ENCODE data around the gene SPAM1. TPM values are rescaled to one million over a fixed set of nuclear protein-coding genes. Genes with fewer than 3 reads are reported as not detected.

The SPAM1 gene
- total RNA-seq, 1 donor from 2014 or later = not detected

DNA sequence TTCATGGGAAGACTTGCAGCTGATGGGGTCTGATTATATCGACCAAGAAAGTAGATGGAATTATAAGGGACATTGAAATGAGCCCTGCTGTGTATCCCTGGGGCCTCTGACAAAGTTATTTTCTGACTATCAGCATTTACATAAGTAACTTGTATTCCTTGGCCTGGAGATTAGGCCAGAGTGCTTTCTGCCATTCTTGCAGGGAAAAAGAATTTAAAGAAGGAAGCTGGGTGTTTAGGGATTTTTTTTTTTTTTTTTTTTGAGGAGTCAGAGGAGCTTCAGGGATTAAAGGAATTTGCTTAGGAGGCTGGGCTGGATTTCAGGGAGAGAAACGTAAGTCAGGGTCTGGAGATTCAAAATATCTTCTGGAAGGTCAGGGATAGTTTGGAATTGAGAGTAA, 4.6 kb downstream of the SPAM1 start:
- intact Hi-C loops (cut with micrococcal nuclease) = no loop called here
- no peak for DNase-seq
- Mint-ChIP-seq H3K4me3 (no peak overlapping the region), H3K36me3 (ENCODE audit: low read depth) (no peaks in the 10 kb centered on the region), H3K4me1 (no peaks in the 10 kb centered on the region), H3K9me3 (no peaks in the 10 kb centered on the region), H3K27ac (no peak overlapping the region), H3K27me3 (no peaks in the 10 kb centered on the region)

DNA sequence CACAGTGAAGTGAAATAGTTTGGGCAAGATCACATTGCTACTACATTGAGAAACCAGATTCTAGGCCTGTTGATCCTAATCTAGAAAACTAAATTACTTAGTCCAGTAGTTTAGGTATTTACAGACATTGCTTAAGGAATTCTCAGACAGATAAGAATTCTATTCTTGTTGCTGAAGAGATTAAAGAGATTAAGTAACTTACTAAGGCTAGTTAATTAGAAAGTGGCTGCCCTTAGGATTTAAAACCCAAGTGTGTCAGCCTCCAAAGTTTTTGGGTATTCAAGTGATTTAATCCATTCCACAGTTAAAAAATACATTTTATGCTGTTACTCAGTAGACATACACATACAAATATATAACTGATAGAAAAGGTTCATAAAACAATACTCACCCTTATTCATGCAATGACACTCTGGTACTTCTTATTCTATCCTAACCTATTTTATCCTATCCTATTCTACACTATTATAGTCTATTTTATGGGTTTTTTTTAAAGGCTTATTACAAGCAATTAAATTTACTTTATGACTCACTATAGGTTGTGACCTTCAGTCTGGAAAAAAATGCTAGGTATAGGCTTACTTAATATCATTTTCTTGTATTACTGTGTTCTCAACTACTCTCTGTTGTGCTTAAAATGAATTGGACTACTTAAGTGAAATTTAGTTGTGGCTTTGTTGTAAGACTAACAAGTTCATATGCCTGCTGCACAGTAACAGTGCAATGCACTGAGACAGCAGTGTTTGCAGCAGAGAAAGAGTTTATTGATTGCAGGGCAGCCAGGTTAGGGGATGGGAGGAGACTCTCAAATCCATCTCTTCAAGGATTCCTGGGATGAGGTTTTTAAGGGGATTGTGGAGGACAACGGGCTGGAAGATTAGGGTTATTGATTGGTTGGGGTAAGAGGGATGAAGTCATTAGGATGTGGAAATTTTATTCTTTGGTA, 10.7 kb downstream of the SPAM1 start:
- Mint-ChIP-seq H3K27me3 (no peaks in the 10 kb centered on the region), H3K9me3 (no peaks in the 10 kb centered on the region), H3K4me3 (no peak overlapping the region), H3K36me3 (ENCODE audit: low read depth) (no peaks in the 10 kb centered on the region), H3K4me1 (no peaks in the 10 kb centered on the region), H3K27ac (no peak overlapping the region)
- intact Hi-C loops (cut with micrococcal nuclease) = no loop called here
- no peak for DNase-seq

DNA sequence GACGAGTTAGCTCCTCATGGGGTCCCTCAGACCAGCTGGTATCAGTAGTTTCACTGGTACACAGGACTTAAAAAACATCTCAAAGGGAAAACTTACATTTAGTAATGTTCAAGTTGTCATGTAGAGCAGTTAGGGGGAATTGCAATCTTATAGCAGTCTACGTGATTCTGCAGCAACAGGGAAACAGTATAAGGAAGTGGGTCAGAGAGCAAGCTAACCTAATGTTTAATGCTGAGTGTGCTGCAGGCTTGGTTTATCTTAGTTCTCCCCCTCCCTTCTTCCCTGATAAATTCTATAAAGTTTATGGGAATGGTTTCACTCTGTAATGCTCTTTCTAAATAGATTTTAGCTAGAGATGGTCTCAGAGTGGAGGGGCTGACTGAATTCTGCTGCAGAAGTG, 11.3 kb downstream of the SPAM1 start:
- intact Hi-C loops (cut with micrococcal nuclease) = no loop called here
- no peak for DNase-seq
- H3K4me1 Mint-ChIP-seq = no peaks in the 10 kb centered on the region
- no peak overlapping the region for H3K27ac Mint-ChIP-seq
- no peaks in the 10 kb centered on the region for H3K9me3 Mint-ChIP-seq
- H3K27me3 Mint-ChIP-seq = peaks cover 4% of the 10 kb centered on the region
- H3K36me3 Mint-ChIP-seq (ENCODE audit: low read depth) = no peaks in the 10 kb centered on the region
- H3K4me3 Mint-ChIP-seq = no peak overlapping the region

DNA sequence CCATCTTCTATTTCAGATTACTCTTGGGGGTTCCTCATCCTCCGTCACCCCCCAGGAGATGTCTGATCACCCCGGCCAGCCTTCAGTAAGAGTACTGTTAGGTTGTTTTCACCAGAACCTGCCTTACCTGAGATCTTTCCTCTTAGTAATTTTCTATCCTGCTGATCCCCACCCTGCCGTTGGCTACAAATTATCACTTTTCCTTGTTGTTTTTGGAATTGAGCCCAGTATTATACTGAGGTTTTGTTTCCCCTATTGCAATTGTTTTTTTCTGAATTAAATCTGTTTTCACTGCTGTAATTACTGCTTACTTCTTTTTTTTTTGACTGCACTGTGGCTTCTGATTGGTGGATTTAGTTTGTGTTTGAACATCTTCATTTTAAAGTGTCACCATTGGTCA, 14.7 kb downstream of the SPAM1 start:
- Mint-ChIP-seq H3K27ac (no peak overlapping the region), H3K4me3 (no peak overlapping the region), H3K4me1 (no peaks in the 10 kb centered on the region), H3K9me3 (no peaks in the 10 kb centered on the region), H3K36me3 (ENCODE audit: low read depth) (no peaks in the 10 kb centered on the region), H3K27me3 (peaks cover 5% of the 10 kb centered on the region)
- DNase-seq = no peak
- intact Hi-C loops (cut with micrococcal nuclease) = no loop called here

DNA sequence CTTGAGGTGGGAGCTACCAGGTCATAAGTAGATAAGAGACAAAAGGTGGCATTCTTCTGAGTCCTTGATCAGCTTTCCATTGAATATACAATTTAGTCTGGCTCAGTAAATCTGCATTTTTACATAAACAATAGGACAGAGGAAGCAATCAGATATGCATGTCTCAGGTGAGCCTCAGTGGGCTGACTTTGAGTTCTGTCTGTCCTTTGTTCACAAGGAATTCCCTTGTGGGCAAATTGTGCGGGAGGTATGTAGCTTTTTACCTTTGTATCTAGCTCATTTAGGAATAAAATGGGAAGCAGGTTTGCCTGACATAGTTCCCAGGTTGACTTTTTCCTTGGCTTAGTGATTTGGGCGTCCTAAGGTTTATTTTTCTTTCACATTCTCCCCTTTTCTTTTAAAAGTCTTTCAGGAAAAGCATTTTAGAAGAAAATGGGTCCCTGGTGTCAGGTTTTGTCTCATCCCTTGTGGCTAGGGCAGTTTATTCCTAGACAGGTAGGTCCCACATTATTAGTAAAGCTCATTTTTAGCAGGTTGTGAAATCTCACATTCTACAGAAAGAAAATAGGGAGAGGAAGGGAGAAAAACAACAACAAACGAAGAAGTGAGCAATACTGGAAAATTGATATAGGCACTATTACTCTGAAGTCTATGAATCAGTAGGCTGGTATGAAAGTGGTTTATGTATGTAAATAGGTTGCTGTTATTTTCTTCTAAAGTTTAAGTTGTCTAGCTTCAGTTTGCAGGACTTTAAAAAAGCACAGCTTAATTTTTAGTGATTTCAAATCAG, 16.5 kb downstream of the SPAM1 start:
- H3K4me3 Mint-ChIP-seq = no peak overlapping the region

DNA sequence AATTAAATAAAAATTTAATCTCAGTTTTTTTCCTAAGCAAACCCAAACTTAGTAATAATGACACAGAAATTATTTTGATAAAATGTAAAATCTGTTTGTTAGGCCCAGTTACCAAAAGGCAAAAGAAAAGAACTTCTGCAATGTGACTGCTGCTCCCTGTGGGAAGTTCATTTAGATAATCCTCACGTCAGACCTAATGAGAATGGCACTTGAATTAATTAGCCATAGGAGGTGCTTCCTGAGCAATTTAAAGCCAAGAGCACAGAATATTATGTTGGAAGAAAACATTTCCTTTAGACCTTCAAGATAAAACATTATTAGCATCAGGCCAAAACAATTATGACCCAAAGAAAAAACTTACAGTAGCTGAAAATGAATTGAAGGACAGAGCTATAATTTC, 19.4 kb downstream of the SPAM1 start:
- H3K36me3 Mint-ChIP-seq (ENCODE audit: low read depth) = no peaks in the 10 kb centered on the region
- intact Hi-C loops (cut with micrococcal nuclease) = no loop called here
- H3K27me3 Mint-ChIP-seq = peaks cover 7% of the 10 kb centered on the region
- no peaks in the 10 kb centered on the region for H3K9me3 Mint-ChIP-seq
- H3K4me3 Mint-ChIP-seq = no peak overlapping the region
- no peak for DNase-seq
- no peak overlapping the region for H3K27ac Mint-ChIP-seq
- H3K4me1 Mint-ChIP-seq = no peaks in the 10 kb centered on the region

More for the DNA sequence above, 16.5 kb downstream of the SPAM1 start:
- H3K9me3 Mint-ChIP-seq = no peaks in the 10 kb centered on the region
- no peaks in the 10 kb centered on the region for H3K36me3 Mint-ChIP-seq (ENCODE audit: low read depth)
- peaks cover 7% of the 10 kb centered on the region for H3K27me3 Mint-ChIP-seq
- intact Hi-C loops (cut with micrococcal nuclease) = no loop called here
- H3K27ac Mint-ChIP-seq = no peak overlapping the region
- no peaks in the 10 kb centered on the region for H3K4me1 Mint-ChIP-seq
- DNase-seq = no peak

DNA sequence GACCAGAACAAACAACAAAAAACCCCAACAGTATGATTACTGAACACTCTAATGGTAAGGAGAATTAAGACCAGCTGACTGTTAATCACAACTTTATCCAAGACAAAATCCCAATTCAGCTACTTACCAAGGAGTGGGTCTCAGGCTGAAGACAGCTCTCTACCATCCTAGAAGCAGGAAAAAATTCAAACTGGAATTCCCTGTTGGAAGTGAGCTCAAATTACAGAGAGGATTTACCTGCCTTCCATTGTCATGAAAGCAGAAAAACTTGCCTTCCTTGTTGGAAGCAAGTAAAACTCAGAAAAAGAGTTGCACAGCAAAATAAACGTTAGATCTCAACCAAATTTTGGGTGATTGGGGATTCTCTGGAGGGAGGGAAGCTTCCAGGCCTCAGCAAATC, 20.9 kb downstream of the SPAM1 start:
- intact Hi-C loops (cut with micrococcal nuclease) = no loop called here
- H3K9me3 Mint-ChIP-seq = no peaks in the 10 kb centered on the region
- H3K4me1 Mint-ChIP-seq = no peaks in the 10 kb centered on the region
- no peaks in the 10 kb centered on the region for H3K36me3 Mint-ChIP-seq (ENCODE audit: low read depth)
- DNase-seq = no peak
- no peak overlapping the region for H3K4me3 Mint-ChIP-seq
- H3K27me3 Mint-ChIP-seq = peaks cover 7% of the 10 kb centered on the region
- H3K27ac Mint-ChIP-seq = no peak overlapping the region

DNA sequence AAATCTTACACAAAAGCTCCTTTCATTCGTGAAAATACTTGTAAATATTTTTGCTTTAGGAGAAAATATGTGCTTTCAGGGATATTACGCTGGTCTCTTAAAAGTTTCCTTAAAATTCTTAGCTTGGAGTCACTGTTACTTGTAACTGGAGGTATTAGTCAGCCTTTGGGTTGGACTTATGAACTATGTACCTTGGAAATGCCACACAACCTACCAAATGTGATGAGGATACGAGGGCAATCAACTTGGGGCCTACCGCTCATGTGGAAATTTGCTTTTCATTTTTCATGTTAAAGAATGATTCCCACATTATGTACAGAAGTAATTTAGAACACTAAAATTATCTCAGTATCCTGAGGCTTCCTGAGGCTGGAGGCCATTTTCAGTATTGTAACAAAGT, 23.1 kb downstream of the SPAM1 start:
- intact Hi-C loops (cut with micrococcal nuclease) = no loop called here
- Mint-ChIP-seq H3K27me3 (peaks cover 2% of the 10 kb centered on the region), H3K4me3 (no peak overlapping the region), H3K36me3 (ENCODE audit: low read depth) (no peaks in the 10 kb centered on the region), H3K27ac (no peak overlapping the region), H3K4me1 (no peaks in the 10 kb centered on the region), H3K9me3 (no peaks in the 10 kb centered on the region)
- DNase-seq = no peak

DNA sequence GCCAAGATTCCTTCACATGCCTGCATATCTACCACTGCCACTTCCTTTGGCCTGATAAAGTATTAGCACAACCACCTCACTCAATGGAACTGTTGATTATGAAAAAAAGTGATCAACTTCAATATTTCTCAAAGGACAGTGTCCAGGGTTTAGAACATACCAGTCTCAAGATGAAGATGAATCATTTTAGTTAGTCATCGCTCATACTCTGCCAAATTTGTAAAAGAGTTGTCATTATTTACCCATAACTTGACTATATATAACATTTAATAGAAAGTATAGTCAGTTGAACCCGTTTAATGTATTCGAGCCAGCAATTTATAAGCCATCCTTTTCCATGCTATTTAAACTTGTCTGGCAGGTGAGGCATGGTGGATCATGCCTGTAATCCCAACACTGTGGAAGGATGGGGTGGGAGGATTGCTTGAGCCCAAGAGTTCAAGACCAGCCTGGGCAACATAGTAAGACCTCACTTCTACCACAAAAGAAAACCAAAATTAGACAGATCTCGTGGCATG, 33.2 kb downstream of the SPAM1 start:
- no peaks in the 10 kb centered on the region for H3K36me3 Mint-ChIP-seq (ENCODE audit: low read depth)
- H3K4me1 Mint-ChIP-seq = no peaks in the 10 kb centered on the region
- intact Hi-C loops (cut with micrococcal nuclease) = no loop called here
- no peak overlapping the region for H3K27ac Mint-ChIP-seq
- no peaks in the 10 kb centered on the region for H3K9me3 Mint-ChIP-seq
- DNase-seq = no peak
- H3K27me3 Mint-ChIP-seq = no peaks in the 10 kb centered on the region
- no peak overlapping the region for H3K4me3 Mint-ChIP-seq

DNA sequence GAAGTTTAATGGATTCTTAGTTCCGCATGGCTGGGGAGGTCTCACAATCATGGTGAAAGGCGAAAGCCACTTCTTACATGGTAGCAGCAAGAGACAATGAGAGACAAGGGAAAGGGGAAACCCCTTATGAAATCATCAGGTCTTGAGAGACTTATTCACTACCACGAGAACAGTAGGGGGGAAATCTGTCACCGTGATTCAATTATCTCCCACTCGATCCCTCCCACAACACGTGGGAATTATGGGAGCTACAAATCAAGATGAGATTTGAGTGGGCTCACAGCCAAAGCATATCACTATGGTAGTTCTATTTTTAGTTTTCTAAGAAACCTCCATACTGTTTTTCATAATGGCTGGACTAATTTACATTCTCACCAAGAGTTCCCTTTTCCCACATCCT, 36.7 kb downstream of the SPAM1 start:
- Mint-ChIP-seq H3K9me3 (no peaks in the 10 kb centered on the region), H3K27ac (no peak overlapping the region), H3K36me3 (ENCODE audit: low read depth) (no peaks in the 10 kb centered on the region), H3K4me1 (no peaks in the 10 kb centered on the region), H3K4me3 (no peak overlapping the region), H3K27me3 (no peaks in the 10 kb centered on the region)
- no peak for DNase-seq
- intact Hi-C loops (cut with micrococcal nuclease) = no loop called here

DNA sequence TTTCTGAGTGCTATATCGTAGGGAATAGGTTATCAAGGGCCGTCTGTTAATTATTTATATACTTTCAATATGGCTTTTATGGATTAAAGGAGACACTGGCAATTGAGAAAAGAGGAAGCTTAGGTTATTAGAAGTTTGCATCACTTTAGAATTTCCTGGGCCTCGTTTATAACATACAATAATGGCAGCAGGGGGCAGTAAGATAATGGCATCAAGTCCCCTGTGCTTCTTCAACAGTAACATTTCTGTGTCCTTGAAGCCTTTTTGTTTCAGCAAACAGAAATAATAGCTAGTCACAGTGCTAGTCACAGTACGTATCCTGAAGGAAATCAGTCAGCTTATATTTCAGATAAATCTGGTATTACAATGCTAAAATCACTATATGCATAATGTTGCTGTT, 41.9 kb downstream of the SPAM1 start:
- H3K27ac Mint-ChIP-seq = no peak overlapping the region
- no peaks in the 10 kb centered on the region for H3K27me3 Mint-ChIP-seq
- intact Hi-C loops (cut with micrococcal nuclease) = no loop called here
- no peaks in the 10 kb centered on the region for H3K4me1 Mint-ChIP-seq
- no peak overlapping the region for H3K4me3 Mint-ChIP-seq
- no peaks in the 10 kb centered on the region for H3K36me3 Mint-ChIP-seq (ENCODE audit: low read depth)
- no peak for DNase-seq
- H3K9me3 Mint-ChIP-seq = no peaks in the 10 kb centered on the region

DNA sequence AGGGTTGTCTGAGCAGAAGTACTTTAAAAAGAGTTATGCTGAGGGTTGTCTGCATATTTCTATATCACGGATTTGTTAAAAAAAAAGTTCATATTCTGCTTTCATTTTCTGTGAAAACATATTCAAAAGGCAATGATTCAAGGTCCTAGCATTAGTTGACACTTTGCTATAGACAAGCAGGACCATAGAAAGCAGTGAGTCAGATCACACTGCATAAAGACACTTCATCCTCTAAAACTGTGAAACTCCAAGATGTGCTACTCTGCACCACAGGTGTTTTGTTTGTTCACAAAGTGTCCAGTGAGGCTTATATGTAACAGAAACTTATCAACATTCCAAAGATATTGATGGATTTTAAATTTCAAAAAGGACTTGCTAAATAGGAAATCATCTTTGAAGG, 47.0 kb downstream of the SPAM1 start:
- H3K36me3 Mint-ChIP-seq (ENCODE audit: low read depth) = no peaks in the 10 kb centered on the region
- no peaks in the 10 kb centered on the region for H3K27me3 Mint-ChIP-seq
- no peak for DNase-seq
- H3K4me1 Mint-ChIP-seq = no peaks in the 10 kb centered on the region
- no peaks in the 10 kb centered on the region for H3K9me3 Mint-ChIP-seq
- no peak overlapping the region for H3K27ac Mint-ChIP-seq
- no peak overlapping the region for H3K4me3 Mint-ChIP-seq
- intact Hi-C loops (cut with micrococcal nuclease) = no loop called here

DNA sequence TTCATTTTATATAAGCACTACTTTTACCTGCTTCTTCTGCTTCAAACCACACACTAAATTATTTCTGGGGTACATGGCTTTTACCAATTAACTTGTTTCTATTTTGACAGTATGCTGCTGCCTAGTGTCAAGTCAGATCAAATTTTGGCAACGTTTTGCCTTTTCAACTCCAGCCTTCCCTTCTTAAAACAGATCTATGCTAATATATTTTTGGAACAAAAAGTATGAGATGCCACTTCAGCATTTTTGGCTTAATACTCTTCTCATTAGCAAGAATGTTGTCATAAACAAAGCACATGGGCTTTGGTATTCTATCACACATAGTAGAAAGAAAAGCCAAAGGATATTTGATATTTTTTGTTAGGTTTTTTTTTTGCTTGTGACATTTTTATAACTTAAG, 47.8 kb downstream of the SPAM1 start:
- no peaks in the 10 kb centered on the region for H3K9me3 Mint-ChIP-seq
- intact Hi-C loops (cut with micrococcal nuclease) = no loop called here
- no peaks in the 10 kb centered on the region for H3K4me1 Mint-ChIP-seq
- H3K4me3 Mint-ChIP-seq = no peak overlapping the region
- H3K27ac Mint-ChIP-seq = no peak overlapping the region
- no peaks in the 10 kb centered on the region for H3K27me3 Mint-ChIP-seq
- no peak for DNase-seq
- H3K36me3 Mint-ChIP-seq (ENCODE audit: low read depth) = no peaks in the 10 kb centered on the region

DNA sequence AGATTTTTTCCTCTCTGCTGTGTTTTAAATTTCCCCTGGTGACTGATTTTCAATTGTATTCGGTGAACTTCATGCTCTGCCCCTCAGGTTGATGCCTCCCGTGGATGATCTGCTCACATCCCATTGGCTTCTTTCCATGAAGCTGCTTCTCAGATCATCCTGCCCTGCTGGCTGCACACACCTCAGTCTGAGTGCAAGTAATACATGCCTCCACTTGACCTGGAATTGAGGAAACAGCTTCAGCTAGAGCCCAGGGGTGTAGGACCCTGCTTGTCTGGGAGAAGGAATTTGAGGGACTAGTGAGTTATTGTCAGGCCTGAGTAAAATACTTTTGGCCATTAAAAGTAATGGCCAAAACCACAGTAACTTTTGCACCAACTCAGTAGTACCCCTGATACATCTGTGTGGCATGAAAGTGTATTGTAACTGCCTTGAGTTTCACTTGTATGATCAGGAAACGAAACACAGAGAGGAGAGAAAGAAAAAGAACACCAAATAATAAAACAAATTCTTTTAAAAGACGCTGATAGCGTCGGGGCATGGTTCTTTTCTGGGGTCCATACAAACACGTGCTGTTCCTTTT, 49.4 kb downstream of the SPAM1 start:
- H3K4me1 Mint-ChIP-seq = no peaks in the 10 kb centered on the region
- H3K27ac Mint-ChIP-seq = no peak overlapping the region
- H3K9me3 Mint-ChIP-seq = no peaks in the 10 kb centered on the region
- no peaks in the 10 kb centered on the region for H3K27me3 Mint-ChIP-seq
- no peaks in the 10 kb centered on the region for H3K36me3 Mint-ChIP-seq (ENCODE audit: low read depth)
- no peak overlapping the region for H3K4me3 Mint-ChIP-seq
- no peak for DNase-seq
- intact Hi-C loops (cut with micrococcal nuclease) = no loop called here

Data from activated CD4-positive, alpha-beta T cell treated with anti-CD3 and anti-CD28 coated beads, Interleukin-2, amount 10 ng/mL, durations not matched to agents 24 days and 14 days (primary cell).